Astrocyte (in vitro differentiated cells and primary cell): ENCODE results near the gene CDH23. TPM values are rescaled to one million over a fixed set of nuclear protein-coding genes. Genes with fewer than 3 reads are reported as not detected.

Source experiments
- DNase-seq: peaks from one replicate; pipeline ENCODE4 v3.0.0-alpha.2; 2010; ENCODE audit warnings: low read depth
- FAIRE-seq: peaks from 2 replicates; lab custom pipeline; 2011; peaks lifted over from hg19 to GRCh38; lab: Jason Lieb, UNC
- H2AFZ ChIP-seq: 2 replicates; pipeline ENCODE4 v1.6.0; 2012; ENCODE audit warnings: low read depth, low read length, inconsistent platforms
- H3K27ac ChIP-seq: 2 replicates; pipeline ENCODE4 v1.5.1; 2011; ENCODE audit warnings: low read depth, low read length, inconsistent platforms
- H3K27me3 ChIP-seq: 2 replicates; pipeline ENCODE4 v1.6.0; 2011; ENCODE audit warnings: low read length, inconsistent platforms; ENCODE audit not compliant: insufficient read depth
- H3K36me3 ChIP-seq: 2 replicates; pipeline ENCODE4 v1.5.1; 2011; ENCODE audit warnings: low read length, inconsistent platforms; ENCODE audit not compliant: insufficient read depth
- H3K4me1 ChIP-seq: 2 replicates; pipeline ENCODE4 v1.5.1; 2011; ENCODE audit warnings: low read length, inconsistent platforms; ENCODE audit not compliant: insufficient read depth
- H3K4me2 ChIP-seq: 2 replicates; pipeline ENCODE4 v1.6.0; 2012; ENCODE audit warnings: low read length, inconsistent platforms
- H3K4me3 ChIP-seq: 2 replicates; pipeline ENCODE4 v1.5.1; 2011; ENCODE audit warnings: low read depth, mild to moderate bottlenecking, low read length, inconsistent platforms; ENCODE audit not compliant: insufficient read depth
- H3K79me2 ChIP-seq: 2 replicates; pipeline ENCODE4 v1.6.0; 2012; ENCODE audit warnings: mild to moderate bottlenecking, low read length, inconsistent platforms; ENCODE audit not compliant: insufficient read depth
- H3K9ac ChIP-seq: 2 replicates; pipeline ENCODE4 v1.6.0; 2012; ENCODE audit warnings: mild to moderate bottlenecking, low read length, inconsistent platforms
- H3K9me3 ChIP-seq: 2 replicates; pipeline ENCODE4 v1.5.1; 2012; ENCODE audit warnings: low read depth, mild to moderate bottlenecking, low read length, inconsistent platforms; ENCODE audit not compliant: insufficient read depth
- H4K20me1 ChIP-seq: 2 replicates; pipeline ENCODE4 v1.6.0; 2012; ENCODE audit warnings: low read length, inconsistent platforms; ENCODE audit not compliant: insufficient read depth
- H3K27ac Mint-ChIP-seq: one replicate; pipeline ENCODE4 v1.8.0; 2021; ENCODE audit warnings: mild to moderate bottlenecking, mixed read lengths; ENCODE audit not compliant: unreplicated experiment
- H3K27me3 Mint-ChIP-seq: one replicate; pipeline ENCODE4 v1.8.0; 2021; ENCODE audit warnings: low read depth, mixed read lengths; ENCODE audit not compliant: unreplicated experiment
- H3K36me3 Mint-ChIP-seq: one replicate; pipeline ENCODE4 v1.8.0; 2021; ENCODE audit warnings: low read depth, mixed read lengths; ENCODE audit not compliant: unreplicated experiment
- H3K4me1 Mint-ChIP-seq: one replicate; pipeline ENCODE4 v1.8.0; 2021; ENCODE audit warnings: low read depth, mixed read lengths; ENCODE audit not compliant: unreplicated experiment
- H3K4me3 Mint-ChIP-seq: one replicate; pipeline ENCODE4 v1.8.0; 2021; ENCODE audit warnings: mild to moderate bottlenecking, moderate library complexity, mixed read lengths; ENCODE audit not compliant: unreplicated experiment
- H3K9me3 Mint-ChIP-seq: one replicate; pipeline ENCODE4 v1.8.0; 2021; ENCODE audit warnings: mild to moderate bottlenecking, mixed read lengths; ENCODE audit not compliant: unreplicated experiment
- EZH2 ChIP-seq: IDR thresholded peaks from 2 replicates; pipeline ENCODE4 v1.6.1; 2012; ENCODE audit warnings: mild to moderate bottlenecking, low read length, inconsistent platforms; ENCODE audit not compliant: insufficient read depth
- total RNA-seq: library from RNA; stranded (reverse); gene quantifications from 2 replicates; pipeline ENCODE4 v1.2.1, GENCODE V29; 2021
- TF ChIP-seq, protein P1 (sequence below): IDR thresholded peaks from 2 replicates; pipeline ENCODE4 v1.5.1; 2011; ENCODE audit warnings: low read depth, mild to moderate bottlenecking, inconsistent platforms, low read length, moderate library complexity; ENCODE audit not compliant: insufficient read depth

The CDH23 gene
- total RNA-seq, 1 donor from 2014 or later = not detected

DNA sequence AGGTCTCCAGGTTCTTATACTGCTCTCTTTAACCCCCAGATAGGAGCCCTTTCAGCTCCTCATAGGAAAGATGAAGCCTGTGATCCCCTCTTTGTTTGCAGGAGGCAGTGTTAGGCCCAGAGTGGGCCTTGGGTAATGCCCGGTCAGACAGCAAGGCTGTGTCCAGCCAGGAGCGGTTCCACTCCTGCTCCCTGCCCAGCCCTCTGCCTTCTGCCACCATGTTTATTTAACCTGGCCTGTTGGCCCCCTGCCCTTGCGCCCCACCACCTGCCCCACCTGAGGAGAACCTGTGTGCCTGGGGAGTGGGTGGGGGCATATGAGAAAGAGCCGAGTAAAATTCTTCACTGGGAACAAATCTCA lies 24.3 kb downstream of the CDH23 start:
- Histone ChIP-seq H3K36me3 (no peaks in the 10 kb centered on the region), H3K4me3 (no peak overlapping the region), H3K27me3 (peaks cover 8% of the 10 kb centered on the region), H4K20me1 (no peaks in the 10 kb centered on the region), H3K4me1 (no peaks in the 10 kb centered on the region), H3K9me3 (no peaks in the 10 kb centered on the region), H3K79me2 (no peaks in the 10 kb centered on the region), H3K9ac (no peak overlapping the region), H3K27ac (no peak overlapping the region), H2AFZ (no peak overlapping the region), H3K4me2 (no peak overlapping the region)
- DNase-seq = no peak
- Mint-ChIP-seq H3K4me3 (no peak overlapping the region), H3K4me1 (no peaks in the 10 kb centered on the region), H3K27me3 (peaks cover 35% of the 10 kb centered on the region), H3K27ac (no peak overlapping the region), H3K36me3 (no peaks in the 10 kb centered on the region), H3K9me3 (peaks cover 1% of the 10 kb centered on the region)
- FAIRE-seq = no peak
- TF ChIP-seq, protein P1, sequence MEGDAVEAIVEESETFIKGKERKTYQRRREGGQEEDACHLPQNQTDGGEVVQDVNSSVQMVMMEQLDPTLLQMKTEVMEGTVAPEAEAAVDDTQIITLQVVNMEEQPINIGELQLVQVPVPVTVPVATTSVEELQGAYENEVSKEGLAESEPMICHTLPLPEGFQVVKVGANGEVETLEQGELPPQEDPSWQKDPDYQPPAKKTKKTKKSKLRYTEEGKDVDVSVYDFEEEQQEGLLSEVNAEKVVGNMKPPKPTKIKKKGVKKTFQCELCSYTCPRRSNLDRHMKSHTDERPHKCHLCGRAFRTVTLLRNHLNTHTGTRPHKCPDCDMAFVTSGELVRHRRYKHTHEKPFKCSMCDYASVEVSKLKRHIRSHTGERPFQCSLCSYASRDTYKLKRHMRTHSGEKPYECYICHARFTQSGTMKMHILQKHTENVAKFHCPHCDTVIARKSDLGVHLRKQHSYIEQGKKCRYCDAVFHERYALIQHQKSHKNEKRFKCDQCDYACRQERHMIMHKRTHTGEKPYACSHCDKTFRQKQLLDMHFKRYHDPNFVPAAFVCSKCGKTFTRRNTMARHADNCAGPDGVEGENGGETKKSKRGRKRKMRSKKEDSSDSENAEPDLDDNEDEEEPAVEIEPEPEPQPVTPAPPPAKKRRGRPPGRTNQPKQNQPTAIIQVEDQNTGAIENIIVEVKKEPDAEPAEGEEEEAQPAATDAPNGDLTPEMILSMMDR = no peak
- TF ChIP-seq EZH2 = no peak

DNA sequence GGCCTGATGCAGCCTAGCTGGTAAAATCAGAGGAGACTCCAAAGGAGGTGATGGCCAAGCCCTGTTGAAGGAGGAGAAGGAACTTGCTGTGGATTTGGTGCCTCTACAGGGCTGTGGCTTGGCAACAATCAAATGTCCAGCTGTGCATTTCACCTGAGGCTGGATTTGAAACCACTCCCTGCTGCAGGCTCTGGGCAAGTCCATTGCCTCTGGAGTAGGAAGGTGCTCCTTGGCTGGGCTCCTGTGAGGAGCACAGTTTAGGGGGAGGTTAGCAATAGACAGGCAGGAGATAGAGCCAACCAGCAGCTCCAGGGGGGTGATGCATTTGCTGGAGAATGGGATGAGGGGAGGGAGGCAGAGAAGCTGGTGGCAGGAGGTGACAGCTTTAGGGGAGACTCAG lies 26.5 kb downstream of the CDH23 start:
- H3K79me2 ChIP-seq = no peaks in the 10 kb centered on the region
- Mint-ChIP-seq H3K4me1 (no peaks in the 10 kb centered on the region), H3K4me3 (no peak overlapping the region), H3K27me3 (peaks cover 35% of the 10 kb centered on the region), H3K27ac (no peak overlapping the region), H3K9me3 (peaks cover 1% of the 10 kb centered on the region), H3K36me3 (no peaks in the 10 kb centered on the region)
- no peak overlapping the region for H3K9ac ChIP-seq
- H3K9me3 ChIP-seq = no peaks in the 10 kb centered on the region
- H2AFZ ChIP-seq = no peak overlapping the region
- DNase-seq (no peak), FAIRE-seq (no peak)
- TF ChIP-seq EZH2 = no peak
- TF ChIP-seq, protein P1 = no peak
- no peak overlapping the region for H3K27ac ChIP-seq
- no peak overlapping the region for H3K4me2 ChIP-seq
- H3K4me1 ChIP-seq = no peaks in the 10 kb centered on the region
- peaks cover 11% of the 10 kb centered on the region for H3K27me3 ChIP-seq
- H4K20me1 ChIP-seq = no peaks in the 10 kb centered on the region
- no peak overlapping the region for H3K4me3 ChIP-seq
- H3K36me3 ChIP-seq = no peaks in the 10 kb centered on the region

DNA sequence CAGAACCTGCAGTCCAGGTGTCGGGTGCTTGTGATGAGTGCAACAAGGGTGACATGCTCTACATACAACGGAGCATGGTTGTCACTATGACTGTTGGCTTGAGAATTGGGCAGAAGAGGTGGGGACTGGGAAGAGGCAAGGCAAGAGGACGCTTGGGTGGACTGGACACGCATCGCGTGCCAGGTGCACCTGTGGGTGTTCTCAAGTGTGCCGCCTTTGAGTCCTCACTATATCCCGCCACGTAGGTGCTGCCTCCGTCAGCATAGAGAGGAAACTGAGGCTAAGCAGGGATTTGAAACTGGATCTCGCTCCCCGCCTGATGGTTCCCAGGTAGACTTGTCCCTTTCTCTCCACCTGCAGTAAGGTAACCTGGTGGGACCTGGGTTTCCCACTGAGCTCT lies 27.2 kb downstream of the CDH23 start:
- no peak for TF ChIP-seq EZH2
- FAIRE-seq (no peak), DNase-seq (no peak)
- H3K79me2 ChIP-seq = no peaks in the 10 kb centered on the region
- Mint-ChIP-seq H3K36me3 (no peaks in the 10 kb centered on the region), H3K4me1 (no peaks in the 10 kb centered on the region), H3K27ac (no peak overlapping the region), H3K4me3 (no peak overlapping the region), H3K27me3 (peaks cover 36% of the 10 kb centered on the region), H3K9me3 (peaks cover 1% of the 10 kb centered on the region)
- no peaks in the 10 kb centered on the region for H3K4me1 ChIP-seq
- H3K9me3 ChIP-seq = no peaks in the 10 kb centered on the region
- H3K4me3 ChIP-seq = no peak overlapping the region
- H3K36me3 ChIP-seq = no peaks in the 10 kb centered on the region
- H3K9ac ChIP-seq = no peak overlapping the region
- H3K4me2 ChIP-seq = no peak overlapping the region
- no peak overlapping the region for H3K27ac ChIP-seq
- no peaks in the 10 kb centered on the region for H4K20me1 ChIP-seq
- H2AFZ ChIP-seq = no peak overlapping the region
- peaks cover 12% of the 10 kb centered on the region for H3K27me3 ChIP-seq
